Adrenal gland (tissue), 12 donors: ENCODE results near the gene KDF1. TPM values are rescaled to one million over a fixed set of nuclear protein-coding genes. Genes with fewer than 3 reads are reported as not detected.

Experiments
- DNase-seq, 7 donors: peaks; one replicate each; pipeline ENCODE4 v3.0.0-alpha.2; 2019 to 2020
- H3K27ac ChIP-seq, 5 donors: fragments of 200-600 bp; sonication (generic) in 4 of 5; 1 replicate in 3 of 5; 2 replicates in 2 of 5; pipeline versions ENCODE4 v1.5.1 to v1.8.0; 2016 to 2020; ENCODE audit warnings: mild to moderate bottlenecking in 1 of 5
- H3K27me3 ChIP-seq: fragments of 200-600 bp; 2 replicates; pipeline ENCODE4 v1.8.0; 2021
- H3K36me3 ChIP-seq, 2 donors: fragments of 200-600 bp; replicated peaks in 1 of 2; 1 replicate in 1 of 2; 2 replicates in 1 of 2; pipeline versions ENCODE4 v1.5.1 to v1.8.0; 2018 to 2022
- H3K4me1 ChIP-seq, 2 donors: fragments of 200-600 bp; replicated peaks in 1 of 2; 1 replicate in 1 of 2; 2 replicates in 1 of 2; pipeline versions ENCODE4 v1.5.1 to v1.8.0; 2018 to 2021
- H3K4me3 ChIP-seq, 4 donors: fragments of 200-600 bp; sonication (generic) in 3 of 4; one replicate each; pipeline ENCODE4 v1.5.1; 2016 to 2018
- H3K9me3 ChIP-seq, 3 donors: fragments of 200-600 bp; sonication (generic) in 1 of 3; replicated peaks in 1 of 3; 1 replicate in 2 of 3; 2 replicates in 1 of 3; pipeline versions ENCODE4 v1.5.1 to v1.8.0; 2016 to 2021
- POLR2A ChIP-seq, 2 donors: fragments of 450-650 bp; IDR thresholded peaks; one replicate each; pipeline ENCODE4 v1.6.1; 2017; ENCODE audit warnings: antibody characterized with exemption in 2 of 2, mild to moderate bottlenecking in 2 of 2, moderate library complexity in 1 of 2
- WGBS, 4 donors: extraction: QIAGEN DNeasy Blood & Tissue Kit in 2 of 4; methylation state at CpG; one replicate each; pipeline versions ENCODE4 v1.1.5 to v1.1.7; 2013 to 2017; 5-methylcytosine and 5-hydroxymethylcytosine counted together
- intact Hi-C, 2 donors: fragments of 100-400 bp; cut with DNase I; formaldehyde crosslinking; loops; one replicate each; pipeline versions ENCODE4 v1.14.1 to v1.15.0; 2022 to 2023
- polyA plus RNA-seq, 3 donors: library from polyadenylated mRNA; stranded (reverse); fragments of 200-250 nt in 2 of 3; fragments of 350-450 nt in 1 of 3; fragmentation: Illumina TruSeq in 1 of 3; extraction: RNeasy Lipid Tissue Mini Kit (QIAGEN cat#74804) in 1 of 3; gene quantifications; one replicate each; pipeline ENCODE4 v1.2.3, GENCODE V29; 2013 to 2014
- total RNA-seq, 9 donors: library from RNA; depleted of rRNA in 4 of 9; stranded (reverse); fragments of >200 nt in 4 of 9; fragments of 120-200 nt in 1 of 9; fragmentation: NEBNext Ultra II Directional in 1 of 9; extraction: Animal tissue kit (Norgen Biotek cat#: 25700) in 1 of 9; gene quantifications; one replicate each; pipeline versions ENCODE4 v1.1.0 to v1.2.4, GENCODE V29; 2013 to 2023
- TF ChIP-seq, protein P1 (sequence below), 6 experiments: fragments of 450-650 bp in 4 of 6; fragments of 200-600 bp in 2 of 6; sonication (generic) in 1 of 6; IDR thresholded peaks; 1 replicate in 5 of 6; 2 replicates in 1 of 6; pipeline versions ENCODE4 v1.5.1 to v1.8.0; 2016 to 2021; ENCODE audit warnings: antibody characterized with exemption in 6 of 6, mild to moderate bottlenecking in 2 of 6, moderate library complexity in 1 of 6
- donor health status: healthy with polysubstance abuse.
- donor health status: Bipolar disorder and iron deficiency.
- donor health status: DM: yes; HTN: yes; CAD: no.
- donor health status: DM: no; HTN: no; CAD: no.
- donor health status: DM: no; HTN: no; CAD: no.
- donor health status: DM: yes; HTN: yes; CAD: no.

Gene KDF1
- total and polyA plus RNA-seq, 12 donors = 0.15 to 4.0 (median 1.2) TPM

DNA sequence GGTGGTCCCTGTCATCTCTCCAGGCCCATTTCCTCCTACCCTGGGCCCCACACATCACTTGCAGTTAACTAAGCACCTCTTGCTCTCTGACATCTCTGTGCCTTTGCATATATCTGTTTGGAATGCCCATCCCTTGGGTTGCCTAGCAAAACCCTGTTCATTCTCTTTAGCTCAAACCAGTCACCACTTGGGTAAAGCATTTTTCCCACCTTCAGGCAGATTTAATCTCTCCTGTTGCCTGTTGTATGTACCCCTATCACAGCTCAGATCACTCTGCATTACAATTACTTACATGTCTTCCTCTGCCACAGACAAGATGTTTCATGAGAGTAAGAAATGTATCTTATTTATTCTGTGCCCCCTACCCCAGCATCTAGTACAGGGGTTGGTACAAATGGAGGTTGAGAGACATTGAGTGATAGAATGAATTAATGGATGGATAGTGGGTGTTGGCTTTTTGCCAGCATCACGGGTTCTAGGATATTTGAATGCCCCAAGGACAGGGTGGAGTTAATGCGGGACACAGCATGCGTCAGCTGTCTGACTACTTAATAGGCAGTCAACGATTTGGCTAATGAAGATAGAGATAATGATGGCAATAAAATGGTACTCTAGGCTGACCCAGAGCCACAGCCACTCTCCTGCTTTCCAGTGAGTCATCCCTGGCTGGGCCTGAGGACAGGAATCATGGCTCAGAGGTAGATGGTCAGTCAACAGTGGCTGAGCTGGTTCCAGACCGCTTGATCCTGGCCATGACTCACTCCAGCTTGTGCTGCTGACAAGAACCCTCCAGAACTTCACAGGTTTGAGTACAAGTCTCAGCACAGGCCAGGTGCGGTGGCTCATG, 53.0 kb downstream of the KDF1 start:
- Histone ChIP-seq H3K9me3 (no peaks in the 10 kb centered on the region), H3K4me1 (peaks cover 0 to 11% of the 10 kb centered on the region in 2 donors), H3K36me3 (no peaks in the 10 kb centered on the region), H3K27ac (peak overlapping the region in 3 of 5 donors; percentile 75 to 87 (median 76)), H3K4me3 (no peak overlapping the region), H3K27me3 (no peaks in the 10 kb centered on the region)
- DNase-seq = peak; percentile 81 to 94 (median 91)
- intact Hi-C loops = no loop called here
- TF ChIP-seq, protein P1, sequence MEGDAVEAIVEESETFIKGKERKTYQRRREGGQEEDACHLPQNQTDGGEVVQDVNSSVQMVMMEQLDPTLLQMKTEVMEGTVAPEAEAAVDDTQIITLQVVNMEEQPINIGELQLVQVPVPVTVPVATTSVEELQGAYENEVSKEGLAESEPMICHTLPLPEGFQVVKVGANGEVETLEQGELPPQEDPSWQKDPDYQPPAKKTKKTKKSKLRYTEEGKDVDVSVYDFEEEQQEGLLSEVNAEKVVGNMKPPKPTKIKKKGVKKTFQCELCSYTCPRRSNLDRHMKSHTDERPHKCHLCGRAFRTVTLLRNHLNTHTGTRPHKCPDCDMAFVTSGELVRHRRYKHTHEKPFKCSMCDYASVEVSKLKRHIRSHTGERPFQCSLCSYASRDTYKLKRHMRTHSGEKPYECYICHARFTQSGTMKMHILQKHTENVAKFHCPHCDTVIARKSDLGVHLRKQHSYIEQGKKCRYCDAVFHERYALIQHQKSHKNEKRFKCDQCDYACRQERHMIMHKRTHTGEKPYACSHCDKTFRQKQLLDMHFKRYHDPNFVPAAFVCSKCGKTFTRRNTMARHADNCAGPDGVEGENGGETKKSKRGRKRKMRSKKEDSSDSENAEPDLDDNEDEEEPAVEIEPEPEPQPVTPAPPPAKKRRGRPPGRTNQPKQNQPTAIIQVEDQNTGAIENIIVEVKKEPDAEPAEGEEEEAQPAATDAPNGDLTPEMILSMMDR (IDR thresholded peaks at IDR 0.05) = no peak
- TF ChIP-seq POLR2A (IDR thresholded peaks at IDR 0.05) = no peak
- WGBS, 4 donors = 23 to 48% (median 38%) methylated on average over 4 to 6 of the region's 6 CpGs

DNA sequence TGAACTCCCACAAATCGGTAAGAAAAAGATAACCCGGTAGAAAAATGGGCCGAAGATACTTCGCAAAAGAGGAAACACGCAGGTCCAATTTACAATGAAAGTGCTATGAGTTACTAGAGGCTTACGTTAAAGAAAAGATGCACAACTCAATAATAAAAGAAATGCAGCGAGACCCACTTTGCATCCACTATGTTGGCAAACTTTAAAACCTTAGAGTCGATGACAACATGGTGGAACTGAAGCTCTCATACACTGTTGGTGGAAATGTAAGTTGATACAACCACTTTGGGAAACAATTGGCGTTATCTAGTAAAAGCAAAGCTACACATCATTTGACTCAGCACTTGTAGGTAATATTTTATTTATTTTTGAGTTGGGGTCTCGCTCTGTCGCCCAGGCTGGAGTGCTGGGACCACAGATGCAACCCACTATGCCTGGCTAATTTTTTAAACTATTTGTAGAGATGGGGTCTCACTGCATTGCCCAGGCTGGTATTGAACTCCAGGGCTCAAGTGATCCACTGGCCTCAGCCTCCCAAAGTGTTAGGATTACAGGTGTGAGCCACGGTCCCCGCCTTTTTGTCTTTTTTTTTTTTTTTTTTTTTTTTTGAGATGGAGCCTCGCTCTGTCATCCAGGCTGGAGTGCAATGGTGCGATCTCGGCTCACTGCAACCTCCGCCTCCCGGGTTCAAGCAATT, 59.3 kb downstream of the KDF1 start:
- H3K9me3 ChIP-seq = no peaks in the 10 kb centered on the region
- DNase-seq = no peak
- TF ChIP-seq, protein P1 (IDR thresholded peaks at IDR 0.05) = no peak
- TF ChIP-seq POLR2A (IDR thresholded peaks at IDR 0.05) = no peak
- H3K4me1 ChIP-seq = peaks cover 10 to 20% of the 10 kb centered on the region in 2 donors
- WGBS, 4 donors = 64 to 71% (median 67%) methylated on average over 15 to 18 of the region's 18 CpGs
- no peaks in the 10 kb centered on the region for H3K27me3 ChIP-seq
- intact Hi-C loops = no loop called here
- H3K4me3 ChIP-seq = peak overlapping the region in 3 of 4 donors; percentile 66 to 95 (median 78)
- H3K36me3 ChIP-seq = peaks cover 0 to 24% of the 10 kb centered on the region in 2 donors
- H3K27ac ChIP-seq = peak overlapping the region in 3 of 5 donors; percentile 78 to 91 (median 89)

- 0 to 2% (median 0%) methylated on average over 33 to 50 of the region's 50 CpGs for WGBS, 4 donors
- Histone ChIP-seq H3K27me3 (no peaks in the 10 kb centered on the region), H3K9me3 (no peaks in the 10 kb centered on the region), H3K36me3 (peaks cover 0 to 32% of the 10 kb centered on the region in 2 donors), H3K27ac (peak within 1 kb of the TSS; percentile 62 to 91 (median 80)), H3K4me1 (peaks cover 10 to 20% of the 10 kb centered on the region in 2 donors), H3K4me3 (peak within 1 kb of the TSS; percentile 58 to 95 (median 72))
- TF ChIP-seq, protein P1 (IDR thresholded peaks at IDR 0.05) = no peak
- peak; percentile 58 to 83 for TF ChIP-seq POLR2A (IDR thresholded peaks at IDR 0.05)
- peak; percentile 92 to 98 (median 94) for DNase-seq
- intact Hi-C loops = no loop called here
These were observed 60.1 kb downstream of the KDF1 start, which contains the start of gene GPATCH3 for GRCh38 chr1:26900001-26900814. Gene GPATCH3, minus strand, starts transcription at chr1:26900467. Its CDS starts 25 bp downstream, at chr1:26900442.

Other genes with a start within 250 kb of the KDF1 start
- gene PIGV, start 172.5 kb downstream of the KDF1 start, total RNA-seq = 10 to 100 TPM; 11.8 to 43.1 (median 34.1) TPM
- 10 to 100 TPM in 1 of 3 donors, 1 to 10 TPM in 2; 6.7 to 18.7 (median 8.5) TPM for gene PIGV, start 172.5 kb downstream of the KDF1 start, polyA plus RNA-seq
- gene ZDHHC18, start 133.8 kb downstream of the KDF1 start, total RNA-seq = 10 to 100 TPM in 4 of 9 donors, 1 to 10 TPM in 5; 4.9 to 16.5 (median 9.4) TPM
- gene ZDHHC18, start 133.8 kb downstream of the KDF1 start, polyA plus RNA-seq = 10 to 100 TPM in 2 of 3 donors, 1 to 10 TPM in 1; 5.7 to 13.4 (median 11.7) TPM
- under 1 TPM in 5 of 9 donors, not detected in 4; 0.06 to 0.43 (median 0.39) TPM for gene SFN, start 97.3 kb downstream of the KDF1 start, total RNA-seq
- gene SFN, start 97.3 kb downstream of the KDF1 start, polyA plus RNA-seq = 1 to 10 TPM in 1 of 3 donors, under 1 TPM in 2; 0.33 to 1.1 (median 0.56) TPM
- gene GPN2, start 70.2 kb downstream of the KDF1 start, total RNA-seq = 10 to 100 TPM; 17.2 to 50.7 (median 28.4) TPM
- gene GPN2, start 70.2 kb downstream of the KDF1 start, polyA plus RNA-seq = 10 to 100 TPM; 17.4 to 35.0 (median 19.1) TPM
- gene GPATCH3, start 60.0 kb downstream of the KDF1 start, total RNA-seq = 10 to 100 TPM; 10.8 to 22.2 (median 15.5) TPM
- 10 to 100 TPM in 2 of 3 donors, 1 to 10 TPM in 1; 9.2 to 36.7 (median 22.1) TPM for gene GPATCH3, start 60.0 kb downstream of the KDF1 start, polyA plus RNA-seq
- 10 to 100 TPM in 7 of 9 donors, 1 to 10 TPM in 2; 7.1 to 62.7 (median 14.7) TPM for gene NR0B2, start 46.5 kb downstream of the KDF1 start, total RNA-seq
- gene NR0B2, start 46.5 kb downstream of the KDF1 start, polyA plus RNA-seq = 1 to 10 TPM; 7.6 to 8.3 (median 8.0) TPM
- gene NUDC, start 38.7 kb downstream of the KDF1 start, total RNA-seq = 100 to 1,000 TPM in 4 of 9 donors, 10 to 100 TPM in 5; 63.3 to 232 (median 98.6) TPM
- 100 to 1,000 TPM in 1 of 3 donors, 10 to 100 TPM in 2; 66.6 to 257 (median 88.1) TPM for gene NUDC, start 38.7 kb downstream of the KDF1 start, polyA plus RNA-seq
- gene TRNP1, start 33.2 kb upstream of the KDF1 start, total RNA-seq = 10 to 100 TPM in 3 of 9 donors, 1 to 10 TPM in 6; 1.4 to 27.8 (median 6.2) TPM
- gene TRNP1, start 33.2 kb upstream of the KDF1 start, polyA plus RNA-seq = 10 to 100 TPM in 1 of 3 donors, 1 to 10 TPM in 2; 4.6 to 11.1 (median 9.0) TPM
- 1 to 10 TPM in 4 of 9 donors, under 1 TPM in 5; 0.17 to 7.1 (median 0.95) TPM for gene TENT5B, start 52.4 kb upstream of the KDF1 start, total RNA-seq
- 1 to 10 TPM in 2 of 3 donors, under 1 TPM in 1; 0.51 to 2.8 (median 1.2) TPM for gene TENT5B, start 52.4 kb upstream of the KDF1 start, polyA plus RNA-seq
- gene SLC9A1, start 194.7 kb upstream of the KDF1 start, total RNA-seq = 10 to 100 TPM in 8 of 9 donors, 1 to 10 TPM in 1; 3.1 to 44.0 (median 27.5) TPM
- gene SLC9A1, start 194.7 kb upstream of the KDF1 start, polyA plus RNA-seq = 10 to 100 TPM; 16.3 to 49.0 (median 30.0) TPM